Left ventricle myocardium inferior (tissue), 1 donor: ENCODE measurements around the gene TM9SF1. TPM values are rescaled to one million over a fixed set of nuclear protein-coding genes. Genes with fewer than 3 reads are reported as not detected.

Experiments used
- DNase-seq: peaks from one replicate; pipeline ENCODE4 v3.0.0-alpha.2; 2020
- H3K27ac ChIP-seq: fragments of 200-600 bp; replicated peaks from 2 replicates; pipeline ENCODE4 v1.8.0; 2021
- H3K27me3 ChIP-seq: fragments of 200-600 bp; 2 replicates; pipeline ENCODE4 v1.8.0; 2021; ENCODE audit warnings: low read depth
- H3K36me3 ChIP-seq: fragments of 200-600 bp; 2 replicates; pipeline ENCODE4 v1.8.0; 2021
- H3K4me1 ChIP-seq: fragments of 200-600 bp; 2 replicates; pipeline ENCODE4 v1.8.0; 2021
- H3K4me3 ChIP-seq: fragments of 200-600 bp; 2 replicates; pipeline ENCODE4 v1.8.0; 2021; ENCODE audit warnings: mild to moderate bottlenecking, moderate library complexity
- H3K9me3 ChIP-seq: fragments of 200-600 bp; replicated peaks from 2 replicates; pipeline ENCODE4 v1.8.0; 2021
- intact Hi-C: fragments of 100-400 bp; cut with micrococcal nuclease; formaldehyde crosslinking; loops from one replicate; pipeline ENCODE4 v1.11.0; 2022
- total RNA-seq: library from RNA; stranded (reverse); fragmentation: NEBNext Ultra II Directional; extraction: Animal tissue kit (Norgen Biotek cat#: 25700); gene quantifications from one replicate; pipeline ENCODE4 v1.2.1, GENCODE V29; 2021
- TF ChIP-seq, protein P1 (sequence below): fragments of 200-600 bp; IDR thresholded peaks from 2 replicates; pipeline ENCODE4 v1.8.0; 2021; ENCODE audit warnings: antibody characterized with exemption, mild to moderate bottlenecking, borderline replicate concordance
- donor health status: DM: no; HTN: yes; CAD: no; lungs with severe emphysema.

Gene TM9SF1
- total RNA-seq, 1 donor from 2014 or later, result 22.2 TPM

- H3K9me3 ChIP-seq, result no peaks in the 10 kb centered on the region
- peaks cover 17% of the 10 kb centered on the region for H3K36me3 ChIP-seq
- no peaks in the 10 kb centered on the region for H3K27me3 ChIP-seq
- peak within 1 kb of the TSS; percentile 73 for H3K4me3 ChIP-seq
- H3K27ac ChIP-seq, result peak within 1 kb of the TSS; percentile 97
- intact Hi-C loops, result no loop called here
- peak; percentile 87 for DNase-seq
- TF ChIP-seq, protein P1, sequence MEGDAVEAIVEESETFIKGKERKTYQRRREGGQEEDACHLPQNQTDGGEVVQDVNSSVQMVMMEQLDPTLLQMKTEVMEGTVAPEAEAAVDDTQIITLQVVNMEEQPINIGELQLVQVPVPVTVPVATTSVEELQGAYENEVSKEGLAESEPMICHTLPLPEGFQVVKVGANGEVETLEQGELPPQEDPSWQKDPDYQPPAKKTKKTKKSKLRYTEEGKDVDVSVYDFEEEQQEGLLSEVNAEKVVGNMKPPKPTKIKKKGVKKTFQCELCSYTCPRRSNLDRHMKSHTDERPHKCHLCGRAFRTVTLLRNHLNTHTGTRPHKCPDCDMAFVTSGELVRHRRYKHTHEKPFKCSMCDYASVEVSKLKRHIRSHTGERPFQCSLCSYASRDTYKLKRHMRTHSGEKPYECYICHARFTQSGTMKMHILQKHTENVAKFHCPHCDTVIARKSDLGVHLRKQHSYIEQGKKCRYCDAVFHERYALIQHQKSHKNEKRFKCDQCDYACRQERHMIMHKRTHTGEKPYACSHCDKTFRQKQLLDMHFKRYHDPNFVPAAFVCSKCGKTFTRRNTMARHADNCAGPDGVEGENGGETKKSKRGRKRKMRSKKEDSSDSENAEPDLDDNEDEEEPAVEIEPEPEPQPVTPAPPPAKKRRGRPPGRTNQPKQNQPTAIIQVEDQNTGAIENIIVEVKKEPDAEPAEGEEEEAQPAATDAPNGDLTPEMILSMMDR, result peak; percentile 58
- peaks cover 43% of the 10 kb centered on the region for H3K4me1 ChIP-seq
These were observed 20.5 kb upstream of the TM9SF1 start, which contains the start of gene MDP1 for GRCh38 chr14:24215495-24216344. TSS of gene MDP1 (minus strand) at chr14:24216066. CDS start at chr14:24215955, 111 bp downstream.

GRCh38 chr14:24213866-24214662 lies 18.8 kb upstream of the TM9SF1 start:
- no peak for DNase-seq
- intact Hi-C loops, result no loop called here
- TF ChIP-seq, protein P1, result no peak
- H3K27ac ChIP-seq, result peak overlapping the region; percentile 97
- peaks cover 43% of the 10 kb centered on the region for H3K4me1 ChIP-seq
- H3K27me3 ChIP-seq, result no peaks in the 10 kb centered on the region
- peaks cover 34% of the 10 kb centered on the region for H3K36me3 ChIP-seq
- H3K4me3 ChIP-seq, result peak overlapping the region; percentile 86
- H3K9me3 ChIP-seq, result no peaks in the 10 kb centered on the region

- TF ChIP-seq, protein P1, result peak; percentile 42
- DNase-seq, result peak; percentile 97
- Histone ChIP-seq H3K4me1 (peaks cover 43% of the 10 kb centered on the region), H3K9me3 (no peaks in the 10 kb centered on the region), H3K36me3 (peaks cover 42% of the 10 kb centered on the region), H3K4me3 (peak within 1 kb of the TSS; percentile 86), H3K27ac (peak within 1 kb of the TSS; percentile 97), H3K27me3 (no peaks in the 10 kb centered on the region)
- intact Hi-C loops, result no loop called here
These were observed 18.0 kb upstream of the TM9SF1 start, which contains the start of gene CHMP4A for GRCh38 chr14:24212924-24213865. TSS of gene CHMP4A (minus strand) at chr14:24213488. CDS start at chr14:24213439, 49 bp downstream.

DNA sequence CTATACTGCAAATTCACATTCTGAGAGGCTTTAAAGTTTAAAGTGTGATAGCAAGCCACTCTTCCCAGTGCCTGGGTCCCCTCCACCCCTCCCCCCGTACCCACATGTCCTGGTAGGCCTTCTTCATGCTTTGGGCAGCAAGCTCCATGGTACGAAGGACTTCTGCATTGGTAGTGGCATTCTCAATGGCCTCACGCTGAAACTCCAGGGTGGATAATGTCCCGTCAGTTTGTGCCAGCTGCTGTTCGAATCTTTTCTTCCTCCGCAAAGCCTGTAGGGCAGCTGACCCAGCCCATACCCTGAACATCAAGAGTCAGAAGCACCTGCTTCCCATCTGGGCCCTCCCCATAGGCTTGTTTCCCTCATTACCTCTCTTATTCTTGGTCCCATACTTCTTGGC lies 16.1 kb upstream of the TM9SF1 start:
- Histone ChIP-seq H3K4me1 (peaks cover 48% of the 10 kb centered on the region), H3K27ac (no peak overlapping the region), H3K27me3 (no peaks in the 10 kb centered on the region), H3K9me3 (no peaks in the 10 kb centered on the region), H3K36me3 (peaks cover 52% of the 10 kb centered on the region), H3K4me3 (no peak overlapping the region)
- intact Hi-C loops, result no loop called here
- DNase-seq, result no peak
- TF ChIP-seq, protein P1, result no peak
